Right lobe of liver (tissue), 6 donors: Measurements from ENCODE around the gene S100A16. TPM values are rescaled to one million over a fixed set of nuclear protein-coding genes. Genes with fewer than 3 reads are reported as not detected.
"Not testable (repeated sequence)": the region's sequence is repeated elsewhere in the genome, so short reads cannot be mapped to it uniquely, and the experiment has no call there.

Experiments used
- ATAC-seq, 4 donors: fragments of 200-7000 bp; cut with Tn5 transposase; one replicate each; pipeline ENCODE4 v1.9.1; 2020; ENCODE audit warnings: mild to moderate bottlenecking in 4 of 4, moderate library complexity in 4 of 4
- DNase-seq, 3 donors: peaks; one replicate each; pipeline ENCODE4 v3.0.0-alpha.2; 2020
- H3K27ac ChIP-seq, 3 donors: fragments of 200-600 bp; one replicate each; pipeline ENCODE4 v1.8.0; 2022
- H3K27me3 ChIP-seq, 2 donors: fragments of 200-600 bp; one replicate each; pipeline ENCODE4 v1.8.0; 2022
- H3K36me3 ChIP-seq, 4 donors: fragments of 200-600 bp; sonication (generic) in 1 of 4; one replicate each; pipeline versions ENCODE4 v1.5.1 to v1.8.0; 2017 to 2022; ENCODE audit warnings: control low read depth in 1 of 4
- H3K4me1 ChIP-seq, 4 donors: fragments of 200-600 bp; sonication (generic) in 1 of 4; one replicate each; pipeline versions ENCODE4 v1.5.1 to v1.8.0; 2017 to 2022; ENCODE audit warnings: control low read depth in 1 of 4
- H3K4me3 ChIP-seq, 3 donors: fragments of 200-600 bp; one replicate each; pipeline ENCODE4 v1.8.0; 2022
- H3K9me3 ChIP-seq, 4 donors: fragments of 200-600 bp; sonication (generic) in 1 of 4; one replicate each; pipeline versions ENCODE4 v1.5.1 to v1.8.0; 2017 to 2022; ENCODE audit warnings: control low read depth in 1 of 4
- CTCF ChIP-seq, 4 donors: fragments of 200-600 bp in 3 of 4; fragments of 450-650 bp in 1 of 4; IDR thresholded peaks; one replicate each; pipeline versions ENCODE4 v1.5.1 to v1.8.0; 2016 to 2022; ENCODE audit warnings: antibody characterized with exemption in 4 of 4, mild to moderate bottlenecking in 2 of 4
- POLR2A ChIP-seq: fragments of 450-650 bp; IDR thresholded peaks from one replicate; pipeline ENCODE4 v1.6.1; 2017; ENCODE audit warnings: antibody characterized with exemption, mild to moderate bottlenecking
- WGBS: methylation state at CpG from one replicate; pipeline ENCODE4 v1.1.6; 2018; ENCODE audit warnings: low coverage, low lambda C conversion rate; ENCODE audit not compliant: insufficient coverage; ENCODE audit errors: missing lambda C conversion rate; 5-methylcytosine and 5-hydroxymethylcytosine counted together
- intact Hi-C, 2 donors: fragments of 100-400 bp; cut with DNase I; formaldehyde crosslinking; loops; one replicate each; pipeline versions ENCODE4 v1.11.2 to v1.14.1; 2022
- total RNA-seq, 6 experiments: library from RNA; depleted of rRNA in 2 of 6; stranded (reverse); fragments of >200 nt in 2 of 6; fragmentation: NEBNext Ultra II Directional in 3 of 6; extraction: Animal tissue kit (Norgen Biotek cat#: 25700) in 3 of 6; gene quantifications; one replicate each; pipeline versions ENCODE4 v1.1.0 to v1.2.4, GENCODE V29; 2016 to 2023
- donor health status: DM: no; HTN: yes; CAD: no.
- donor health status: DM: no; HTN: no; CAD: no.
- donor health status: DM: no; HTN: no; CAD: no.
- donor health status: DM: no; HTN: yes; CAD: no.
- donor health status: DM: no; HTN: yes; CAD: no.

S100A16 gene
- total RNA-seq, 6 experiments from 2014 or later = 55.9 to 151 (median 71.8) TPM

DNA sequence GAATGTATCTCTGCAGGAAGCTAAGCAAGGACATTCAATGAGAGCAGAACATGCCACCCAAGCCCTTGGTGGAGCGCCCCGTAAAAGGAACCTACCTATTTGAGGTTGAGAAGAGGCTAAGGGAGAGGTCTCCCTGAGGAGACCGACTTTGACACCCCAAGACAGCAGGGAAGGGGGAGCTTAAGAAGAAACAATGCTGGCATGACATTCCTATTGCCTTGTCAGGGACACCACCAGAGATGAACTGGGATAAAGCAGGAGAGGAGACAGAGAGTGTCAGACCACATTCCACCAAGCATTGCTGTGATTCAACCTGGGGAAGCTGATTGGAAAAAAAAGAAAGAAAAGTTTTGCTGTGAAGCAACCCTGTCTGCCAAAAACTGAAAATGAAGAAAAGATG is 34.0 kb downstream of the S100A16 start:
- WGBS = 69% methylated on average over 3 of the region's 3 CpGs
- intact Hi-C loops = loop anchor here in 1 of 2 donors (10.0 kb wide), 1 partner anchor 66 kb away; no protein-coding TSS in a partner anchor
- Histone ChIP-seq H3K9me3 (no peaks in the 10 kb centered on the region), H3K36me3 (no peaks in the 10 kb centered on the region), H3K4me1 (no peaks in the 10 kb centered on the region), H3K27ac (no peak overlapping the region), H3K27me3 (no peaks in the 10 kb centered on the region), H3K4me3 (no peak overlapping the region)
- ATAC-seq (no peak), DNase-seq (no peak)
- no peak for TF ChIP-seq CTCF (IDR thresholded peaks at IDR 0.05)
- no peak for TF ChIP-seq POLR2A

DNA sequence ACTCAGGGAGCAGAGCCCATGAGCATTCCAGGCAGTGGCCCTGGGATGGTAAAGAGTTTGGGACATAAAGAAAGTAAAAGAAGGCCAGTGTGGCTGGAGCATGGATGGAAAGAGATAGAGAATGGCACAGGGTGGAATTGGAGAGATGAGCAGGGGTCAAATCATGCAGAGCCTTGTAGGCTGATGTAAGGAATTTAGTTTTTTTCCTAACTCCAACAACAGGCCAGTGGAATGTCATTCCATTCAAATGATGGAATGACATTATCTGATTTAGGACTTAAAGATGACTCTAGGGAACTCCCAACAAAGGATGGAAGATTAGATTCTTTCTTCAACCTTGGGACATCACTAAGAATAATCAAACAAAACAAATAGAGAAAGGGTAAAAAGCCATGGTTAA is 34.4 kb downstream of the S100A16 start:
- Histone ChIP-seq H3K4me3 (no peak overlapping the region), H3K27ac (no peak overlapping the region), H3K9me3 (no peaks in the 10 kb centered on the region), H3K36me3 (no peaks in the 10 kb centered on the region), H3K27me3 (no peaks in the 10 kb centered on the region), H3K4me1 (no peaks in the 10 kb centered on the region)
- DNase-seq (no peak), ATAC-seq (no peak)
- no peak for TF ChIP-seq POLR2A
- no peak for TF ChIP-seq CTCF (IDR thresholded peaks at IDR 0.05)
- intact Hi-C loops = loop anchor here in 1 of 2 donors (10.0 kb wide), 1 partner anchor 66 kb away; no protein-coding TSS in a partner anchor

- H3K9me3 ChIP-seq = no peaks in the 10 kb centered on the region
- WGBS = 62% methylated on average over 9 of the region's 9 CpGs
- no peak for DNase-seq
- H3K36me3 ChIP-seq = no peaks in the 10 kb centered on the region
- peaks cover 0 to 3% (median 0%) of the 10 kb centered on the region in 4 donors for H3K4me1 ChIP-seq
- no peaks in the 10 kb centered on the region for H3K27me3 ChIP-seq
- no peak overlapping the region for H3K4me3 ChIP-seq
- ATAC-seq = no peak
- TF ChIP-seq POLR2A (no peak), CTCF (IDR thresholded peaks at IDR 0.05) (no peak)
- no peak overlapping the region for H3K27ac ChIP-seq
- intact Hi-C loops = loop anchor here in 1 of 2 donors (10.0 kb wide), 1 partner anchor 67 kb away; no protein-coding TSS in a partner anchor
Measured at GRCh38 chr1:153577624-153578051, 35.3 kb downstream of the S100A16 start.

DNA sequence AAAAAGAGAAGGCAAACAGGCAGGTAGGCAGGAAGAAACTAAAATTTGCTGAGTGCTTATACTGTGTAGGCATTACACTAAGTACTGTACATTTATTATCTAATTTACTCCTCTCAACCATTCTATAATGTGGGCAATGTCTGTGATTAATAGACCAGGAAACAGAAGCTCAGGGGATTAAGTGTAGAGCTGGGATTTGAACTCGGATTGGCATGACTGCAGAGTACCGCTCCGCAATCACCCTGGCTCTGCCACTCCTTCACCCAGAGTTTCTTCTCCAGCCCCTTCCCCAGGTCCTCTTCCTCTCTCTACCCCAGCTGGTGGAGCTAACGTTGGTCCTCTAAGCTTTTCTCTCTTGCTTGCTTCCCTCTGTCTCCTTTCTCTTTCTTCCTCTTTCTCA is 35.8 kb downstream of the S100A16 start:
- H3K4me3 ChIP-seq = no peak overlapping the region
- H3K36me3 ChIP-seq = no peaks in the 10 kb centered on the region
- H3K27me3 ChIP-seq = no peaks in the 10 kb centered on the region
- WGBS = 66% methylated on average over 4 of the region's 4 CpGs
- DNase-seq = no peak
- ATAC-seq = no peak
- intact Hi-C loops = loop anchor here in 1 of 2 donors (10.0 kb wide), 1 partner anchor 68 kb away; no protein-coding TSS in a partner anchor
- H3K9me3 ChIP-seq = no peaks in the 10 kb centered on the region
- no peak for TF ChIP-seq POLR2A
- no peak for TF ChIP-seq CTCF (IDR thresholded peaks at IDR 0.05)
- H3K4me1 ChIP-seq = peaks cover 0 to 3% (median 0%) of the 10 kb centered on the region in 4 donors
- H3K27ac ChIP-seq = no peak overlapping the region

DNA sequence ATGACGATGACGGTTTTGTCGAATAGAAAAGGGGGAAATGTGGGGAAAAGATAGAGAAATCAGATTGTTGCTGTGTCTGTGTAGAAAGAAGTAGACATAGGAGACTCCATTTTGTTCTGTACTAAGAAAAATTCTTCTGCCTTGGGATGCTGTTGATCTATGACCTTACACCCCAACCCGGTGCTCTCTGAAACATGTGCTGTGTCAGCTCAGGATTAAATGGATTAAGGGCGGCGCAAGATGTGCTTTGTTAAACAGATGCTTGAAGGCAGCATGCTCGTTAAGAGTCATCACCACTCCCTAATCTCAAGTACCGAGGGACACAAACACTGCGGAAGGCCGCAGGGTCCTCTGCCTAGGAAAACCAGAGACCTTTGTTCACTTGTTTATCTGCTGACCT is 37.4 kb downstream of the S100A16 start:
- DNase-seq, H3K4me1 ChIP-seq, ATAC-seq, H3K36me3 ChIP-seq, H3K4me3 ChIP-seq, H3K27me3 ChIP-seq, H3K9me3 ChIP-seq, H3K27ac ChIP-seq: not testable (repeated sequence)
- intact Hi-C loops = loop anchor here in 1 of 2 donors (10.0 kb wide), 1 partner anchor 69 kb away; no protein-coding TSS in a partner anchor
- 75% methylated on average over 7 of the region's 10 CpGs for WGBS

- H3K36me3 ChIP-seq, H3K4me3 ChIP-seq, ATAC-seq, H3K27ac ChIP-seq, H3K9me3 ChIP-seq, H3K4me1 ChIP-seq, H3K27me3 ChIP-seq, DNase-seq: not testable (repeated sequence)
- WGBS = 100% methylated on average over 1 of the region's 35 CpGs
- intact Hi-C loops = loop anchor here in 1 of 2 donors (10.0 kb wide), 1 partner anchor 70 kb away; no protein-coding TSS in a partner anchor
Measured at GRCh38 chr1:153575081-153575491, 37.9 kb downstream of the S100A16 start.
